ENCODE data around the gene EPHA3.

GRCh38 chr3:89311581-89311980 lies 204.2 kb downstream of the EPHA3 start:
- TF ChIP-seq POLR2A (IDR thresholded peaks at IDR 0.05; ENCODE audit: low read length) (no peak), GATA1 (IDR thresholded peaks at IDR 0.05; ENCODE audit: low read depth, low read length) (no peak)

Measured in erythroblast (primary cell).